Heart right ventricle (tissue), 16 donors: ENCODE data around the gene AP2A2. TPM values are rescaled to one million over a fixed set of nuclear protein-coding genes. Genes with fewer than 3 reads are reported as not detected.

Experiments
- ATAC-seq, 8 donors: fragments of 200-7000 bp; cut with Tn5 transposase; one replicate each; pipeline ENCODE4 v1.9.1; 2020; ENCODE audit warnings: mild to moderate bottlenecking in 8 of 8, moderate library complexity in 8 of 8, moderate number of reproducible peaks in 1 of 8
- DNase-seq, 2 donors: peaks; one replicate each; pipeline ENCODE4 v3.0.0-alpha.2; 2020
- H3K27ac ChIP-seq, 10 donors: fragments of 200-600 bp; sonication (generic) in 2 of 10; one replicate each; pipeline versions ENCODE4 v1.5.0 to v1.8.0; 2020 to 2022; ENCODE audit warnings: mild to moderate bottlenecking in 3 of 10
- H3K27me3 ChIP-seq, 7 donors: fragments of 200-600 bp; one replicate each; pipeline ENCODE4 v1.8.0; 2021 to 2022; ENCODE audit warnings: mild to moderate bottlenecking in 2 of 7
- H3K36me3 ChIP-seq, 9 donors: fragments of 200-600 bp; sonication (generic) in 1 of 9; one replicate each; pipeline versions ENCODE4 v1.5.0 to v1.8.0; 2020 to 2022; ENCODE audit warnings: mild to moderate bottlenecking in 2 of 9
- H3K4me1 ChIP-seq, 9 donors: fragments of 200-600 bp; sonication (generic) in 1 of 9; one replicate each; pipeline versions ENCODE4 v1.5.0 to v1.8.0; 2020 to 2022; ENCODE audit warnings: mild to moderate bottlenecking in 4 of 9
- H3K4me3 ChIP-seq, 10 donors: fragments of 200-600 bp; sonication (generic) in 2 of 10; one replicate each; pipeline versions ENCODE4 v1.5.0 to v1.8.0; 2020 to 2022; ENCODE audit warnings: mild to moderate bottlenecking in 7 of 10, moderate library complexity in 2 of 10
- H3K9me3 ChIP-seq, 11 donors: fragments of 200-600 bp in 10 of 11; sonication (generic) in 2 of 11; one replicate each; pipeline versions ENCODE4 v1.5.0 to v1.8.0; 2013 to 2022; ENCODE audit warnings: mild to moderate bottlenecking in 2 of 11, control low read depth in 1 of 11, moderate library complexity in 1 of 11
- WGBS, 2 donors: extraction: QIAGEN DNeasy Blood & Tissue Kit; methylation state at CpG; one replicate each; pipeline ENCODE4 v1.1.7; 2013; ENCODE audit warnings: inconsistent platforms in 1 of 2; 5-methylcytosine and 5-hydroxymethylcytosine counted together
- intact Hi-C, 10 donors: fragments of 100-400 bp; cut with DNase I; formaldehyde crosslinking; loops; one replicate each; pipeline versions ENCODE4 v1.11.1 to v1.14.2; 2022
- polyA plus RNA-seq, 2 donors: library from polyadenylated mRNA; stranded (reverse); fragments of 200-250 nt; gene quantifications; one replicate each; pipeline ENCODE4 v1.2.3, GENCODE V29; 2013
- total RNA-seq, 10 donors: library from RNA; stranded (reverse); fragmentation: NEBNext Ultra II Directional in 3 of 10; extraction: Animal tissue kit (Norgen Biotek cat#: 25700) in 3 of 10; gene quantifications; one replicate each; pipeline versions ENCODE4 v1.2.1 to v1.2.4, GENCODE V29; 2021 to 2023
- TF ChIP-seq, protein P1 (sequence below), 9 donors: fragments of 200-600 bp; sonication (generic) in 2 of 9; IDR thresholded peaks; one replicate each; pipeline versions ENCODE4 v1.5.0 to v1.8.0; 2021 to 2022; ENCODE audit warnings: antibody characterized with exemption in 9 of 9, mild to moderate bottlenecking in 5 of 9, moderate library complexity in 1 of 9
- donor health status: Arrhythmogenic right ventricular cardiomyopathy.
- donor health status: ischemic (EF 13 %, LVEDD 7.1; RV severe dilation, severe dysfunction).
- donor health status: healthy with polysubstance abuse.
- donor health status: DM: no; HTN: yes; CAD: no.
- donor health status: DM: no; HTN: no; CAD: no.
- donor health status: ischemic (EF 25% LVEDD 6.9; RV normal size, moderate dysfunction).
- donor health status: ischemic (EF 25% LVEDD 5.7; RV mildly dilated, moderate dysfunction).
- donor health status: healthy.
- donor health status: DM: yes; HTN: yes; CAD: no.
- donor health status: Ischemic cardiomyopathy.
- donor health status: ischemic (EF 35%, LVEDD 5.7; RV mildly dilated, moderate dysfunction).
- donor health status: nonischemic (EF 11% LVEDD 7.7; RV severe dilation, severe dysfunction).
- donor health status: DM: yes; HTN: yes; CAD: no.
- donor health status: PGD.
- donor health status: ischemic (EF 29% LVEDD 5.4; RV normal size, mild dysfunction).
- donor health status: nonischemic (EF 23%, LVEDD 6.1; RV moderate dilation, normal function).

AP2A2 gene
- total and polyA plus RNA-seq, 12 donors: 24.3 to 58.4 (median 37.4) TPM

DNA sequence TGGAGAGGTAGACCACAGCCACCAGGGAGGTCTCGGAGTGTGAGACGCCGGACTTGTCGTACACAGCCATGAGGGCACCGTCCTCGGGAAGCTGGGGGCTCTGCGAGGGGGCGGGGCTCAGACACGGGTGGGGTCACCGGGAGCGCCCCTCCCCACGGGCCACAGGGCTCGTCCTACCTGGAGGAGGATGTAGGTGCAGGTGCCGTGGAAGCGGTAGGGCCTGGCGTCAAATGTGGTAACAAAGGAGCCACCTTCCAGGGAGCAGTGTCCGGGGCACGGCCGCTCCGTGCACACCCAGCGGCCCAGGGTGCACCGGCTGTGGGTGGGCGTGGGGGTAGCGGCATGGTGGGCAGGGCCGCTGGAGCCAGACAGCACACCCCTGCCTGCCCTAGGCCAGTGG, 103.4 kb downstream of the AP2A2 start:
- no peak for ATAC-seq
- TF ChIP-seq, protein P1, sequence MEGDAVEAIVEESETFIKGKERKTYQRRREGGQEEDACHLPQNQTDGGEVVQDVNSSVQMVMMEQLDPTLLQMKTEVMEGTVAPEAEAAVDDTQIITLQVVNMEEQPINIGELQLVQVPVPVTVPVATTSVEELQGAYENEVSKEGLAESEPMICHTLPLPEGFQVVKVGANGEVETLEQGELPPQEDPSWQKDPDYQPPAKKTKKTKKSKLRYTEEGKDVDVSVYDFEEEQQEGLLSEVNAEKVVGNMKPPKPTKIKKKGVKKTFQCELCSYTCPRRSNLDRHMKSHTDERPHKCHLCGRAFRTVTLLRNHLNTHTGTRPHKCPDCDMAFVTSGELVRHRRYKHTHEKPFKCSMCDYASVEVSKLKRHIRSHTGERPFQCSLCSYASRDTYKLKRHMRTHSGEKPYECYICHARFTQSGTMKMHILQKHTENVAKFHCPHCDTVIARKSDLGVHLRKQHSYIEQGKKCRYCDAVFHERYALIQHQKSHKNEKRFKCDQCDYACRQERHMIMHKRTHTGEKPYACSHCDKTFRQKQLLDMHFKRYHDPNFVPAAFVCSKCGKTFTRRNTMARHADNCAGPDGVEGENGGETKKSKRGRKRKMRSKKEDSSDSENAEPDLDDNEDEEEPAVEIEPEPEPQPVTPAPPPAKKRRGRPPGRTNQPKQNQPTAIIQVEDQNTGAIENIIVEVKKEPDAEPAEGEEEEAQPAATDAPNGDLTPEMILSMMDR (IDR thresholded peaks at IDR 0.05): no peak
- no peaks in the 10 kb centered on the region for H3K27me3 ChIP-seq
- DNase-seq: no peak
- H3K4me3 ChIP-seq: no peak overlapping the region
- intact Hi-C loops: no loop called here
- no peak overlapping the region for H3K27ac ChIP-seq
- WGBS, 2 donors: 83 to 87% methylated on average over 25 of the region's 25 CpGs
- H3K36me3 ChIP-seq: no peaks in the 10 kb centered on the region
- H3K9me3 ChIP-seq: no peaks in the 10 kb centered on the region
- no peaks in the 10 kb centered on the region for H3K4me1 ChIP-seq

DNA sequence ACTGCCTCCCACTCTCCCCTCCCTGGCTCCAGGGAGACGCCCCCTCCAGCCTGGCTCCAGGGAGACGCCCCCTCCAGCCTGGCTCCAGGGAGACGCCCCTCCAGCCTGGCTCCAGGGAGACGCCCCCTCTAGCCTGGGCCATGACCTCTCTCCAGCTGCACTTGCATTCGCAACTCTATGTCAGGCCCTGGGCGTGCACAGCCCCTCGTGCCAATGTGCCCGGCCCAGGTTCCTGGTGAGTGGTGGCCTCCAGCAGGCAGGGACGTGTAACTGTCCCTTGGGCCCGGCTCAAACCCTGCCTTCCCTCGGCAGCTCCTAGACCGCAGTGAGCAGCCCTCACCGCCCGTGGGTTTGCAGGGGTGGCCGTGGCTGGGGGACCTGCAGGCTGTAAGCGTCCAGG, 104.0 kb downstream of the AP2A2 start:
- H3K27me3 ChIP-seq: no peaks in the 10 kb centered on the region
- TF ChIP-seq, protein P1 (IDR thresholded peaks at IDR 0.05): no peak
- ATAC-seq (no peak), DNase-seq (no peak)
- H3K9me3 ChIP-seq: no peaks in the 10 kb centered on the region
- intact Hi-C loops: no loop called here
- H3K4me1 ChIP-seq: no peaks in the 10 kb centered on the region
- H3K27ac ChIP-seq: no peak overlapping the region
- no peak overlapping the region for H3K4me3 ChIP-seq
- no peaks in the 10 kb centered on the region for H3K36me3 ChIP-seq
- WGBS, 2 donors: 40 to 54% methylated on average over 16 of the region's 16 CpGs

DNA sequence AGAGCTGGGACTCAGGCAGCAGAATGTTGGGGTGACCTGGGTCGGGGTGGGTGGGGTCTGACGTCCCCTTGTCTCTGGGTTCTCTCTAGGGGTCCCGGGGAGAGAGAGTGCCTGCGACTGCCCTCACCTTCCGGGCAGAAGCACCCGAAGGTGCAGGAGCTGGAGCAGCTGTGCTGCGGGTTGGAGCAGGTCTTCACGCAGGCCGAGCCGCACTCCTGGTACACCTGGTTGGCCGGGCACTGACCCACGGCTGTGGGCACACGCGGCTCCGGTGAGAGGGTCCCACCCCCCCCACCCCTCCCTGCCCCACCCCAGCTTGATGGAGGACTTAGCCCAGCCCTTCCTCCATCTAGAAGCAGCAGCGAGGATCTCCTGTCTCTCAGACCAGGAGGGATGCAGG, 104.4 kb downstream of the AP2A2 start:
- H3K4me1 ChIP-seq: no peaks in the 10 kb centered on the region
- no peak overlapping the region for H3K27ac ChIP-seq
- WGBS, 2 donors: 76 to 79% methylated on average over 16 of the region's 16 CpGs
- no peak for ATAC-seq
- intact Hi-C loops: no loop called here
- no peaks in the 10 kb centered on the region for H3K36me3 ChIP-seq
- no peaks in the 10 kb centered on the region for H3K9me3 ChIP-seq
- TF ChIP-seq, protein P1 (IDR thresholded peaks at IDR 0.05): no peak
- H3K4me3 ChIP-seq: no peak overlapping the region
- peaks cover 0 to 3% (median 0%) of the 10 kb centered on the region in 7 donors for H3K27me3 ChIP-seq
- DNase-seq: no peak

DNA sequence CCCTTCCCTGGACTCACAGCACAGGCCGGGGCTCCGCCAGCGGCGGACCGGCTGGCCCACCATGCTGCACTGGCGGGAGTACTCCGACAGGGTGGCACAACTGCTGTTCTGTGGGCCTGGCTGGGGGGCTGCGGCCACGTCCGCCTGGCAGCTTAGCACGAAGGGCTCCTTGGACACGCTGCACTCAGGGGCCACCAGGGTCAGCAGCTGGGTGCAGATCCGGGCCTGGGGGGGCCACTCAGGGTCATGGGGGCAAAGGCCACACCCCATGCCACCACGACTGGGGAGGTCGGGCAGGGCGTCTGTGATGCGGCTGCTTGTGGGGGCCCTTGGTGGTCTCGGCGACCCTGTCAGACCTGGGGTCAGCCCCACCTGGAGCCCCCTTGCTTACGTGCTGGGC, 104.9 kb downstream of the AP2A2 start:
- Histone ChIP-seq H3K4me3 (no peak overlapping the region), H3K36me3 (no peaks in the 10 kb centered on the region), H3K9me3 (no peaks in the 10 kb centered on the region), H3K4me1 (no peaks in the 10 kb centered on the region), H3K27me3 (peaks cover 0 to 6% (median under 1%) of the 10 kb centered on the region in 7 donors), H3K27ac (no peak overlapping the region)
- ATAC-seq (no peak), DNase-seq (no peak)
- TF ChIP-seq, protein P1 (IDR thresholded peaks at IDR 0.05): no peak
- intact Hi-C loops: no loop called here
- 69 to 75% methylated on average over 20 of the region's 20 CpGs for WGBS, 2 donors
